ENCODE data around the gene CREM. TPM values are rescaled to one million over a fixed set of nuclear protein-coding genes. Genes with fewer than 3 reads are reported as not detected.
A peak's percentile ranks its signal among the peaks of the same experiment; 100 is the strongest.
"Not testable (repeated sequence)": the region's sequence is repeated elsewhere in the genome, so short reads cannot be mapped to it uniquely, and the experiment has no call there.

CREM gene
- total RNA-seq (10 to 100 TPM; 26.8 to 44.7 TPM), polyA plus RNA-seq (10 to 100 TPM; 32.6 to 44.0 TPM)
- long read RNA-seq, donor 1, transcript CREM-218 (3 exons, 1,416 nt): major isoform, 5 of 13 reads
- long read RNA-seq, donor 1, partial matches to known transcripts: 0 of 13 reads
- long read RNA-seq, donor 1, other reads (novel, unspliced or antisense): 0 of 13 reads
- long read RNA-seq, donor 2, partial matches to known transcripts: 0 of 6 reads
- long read RNA-seq, donor 2, other reads (novel, unspliced or antisense): 0 of 6 reads
- long read RNA-seq, donor 3, partial matches to known transcripts: 0 of 9 reads
- long read RNA-seq, donor 3, other reads (novel, unspliced or antisense): 0 of 9 reads
- long read RNA-seq, donor 4, partial matches to known transcripts: 0 of 6 reads
- long read RNA-seq, donor 4, other reads (novel, unspliced or antisense): 0 of 6 reads
- long read RNA-seq, donor 5, partial matches to known transcripts: 0 of 9 reads
- long read RNA-seq, donor 5, other reads (novel, unspliced or antisense): 0 of 9 reads

DNA sequence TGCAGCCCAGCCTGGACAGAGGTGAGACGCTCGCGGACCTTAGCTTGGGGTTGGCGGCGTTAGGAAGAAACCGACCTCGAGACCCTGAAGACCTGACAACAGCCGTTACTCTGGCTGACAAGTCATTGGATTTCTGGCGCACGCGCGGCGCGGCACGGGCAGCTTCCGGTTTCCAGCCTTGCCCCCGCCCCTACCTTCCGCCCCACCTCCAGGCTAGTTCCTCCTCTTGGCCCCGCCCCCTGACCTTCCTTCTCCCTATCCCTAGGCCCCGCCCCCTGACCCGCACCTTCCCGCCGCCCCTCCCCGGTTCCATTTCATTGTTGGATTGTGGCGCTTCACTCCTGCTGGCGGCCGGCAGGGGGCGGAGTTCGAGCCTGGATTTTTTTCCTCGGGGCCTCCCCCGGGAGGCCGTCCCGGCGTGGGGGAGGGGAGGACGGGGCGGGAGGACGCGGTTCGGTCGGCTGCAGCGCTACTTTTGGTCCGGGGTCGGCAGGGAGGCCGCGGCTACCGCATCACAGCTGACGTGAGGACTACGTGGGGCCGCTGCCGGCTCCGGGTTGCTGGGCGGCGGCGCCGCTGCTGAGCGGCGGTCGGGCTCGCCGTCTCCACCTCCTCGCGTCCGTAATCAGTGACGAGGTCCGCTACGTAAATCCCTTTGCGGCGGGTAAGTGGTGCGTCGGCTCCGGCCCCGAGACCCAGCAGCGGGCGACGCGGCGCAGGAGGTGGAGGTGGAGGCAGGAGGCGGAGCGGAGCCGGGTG, at the start of gene CREM:
Gene CREM, plus strand, starts transcription at position 317 of the 759 bp plus-strand sequence. CDS start 10,990 bp downstream, outside the sequence.
- peaks cover 0 to 17% (median 8%) of the 10 kb centered on the region in 5 donors for H3K4me1 ChIP-seq (ENCODE audit: control insufficient read depth in 5 of 5, insufficient read depth in 5 of 5, low read length in 5 of 5)
- no peaks in the 10 kb centered on the region for H3K36me3 ChIP-seq (ENCODE audit: control insufficient read depth in 4 of 4, insufficient read depth in 4 of 4, low read length in 4 of 4)
- peak within 1 kb of the TSS; percentile 100 for H3K27ac ChIP-seq (ENCODE audit: low read depth in 1 of 2, low read length in 1 of 2)
- TF ChIP-seq, protein P1, sequence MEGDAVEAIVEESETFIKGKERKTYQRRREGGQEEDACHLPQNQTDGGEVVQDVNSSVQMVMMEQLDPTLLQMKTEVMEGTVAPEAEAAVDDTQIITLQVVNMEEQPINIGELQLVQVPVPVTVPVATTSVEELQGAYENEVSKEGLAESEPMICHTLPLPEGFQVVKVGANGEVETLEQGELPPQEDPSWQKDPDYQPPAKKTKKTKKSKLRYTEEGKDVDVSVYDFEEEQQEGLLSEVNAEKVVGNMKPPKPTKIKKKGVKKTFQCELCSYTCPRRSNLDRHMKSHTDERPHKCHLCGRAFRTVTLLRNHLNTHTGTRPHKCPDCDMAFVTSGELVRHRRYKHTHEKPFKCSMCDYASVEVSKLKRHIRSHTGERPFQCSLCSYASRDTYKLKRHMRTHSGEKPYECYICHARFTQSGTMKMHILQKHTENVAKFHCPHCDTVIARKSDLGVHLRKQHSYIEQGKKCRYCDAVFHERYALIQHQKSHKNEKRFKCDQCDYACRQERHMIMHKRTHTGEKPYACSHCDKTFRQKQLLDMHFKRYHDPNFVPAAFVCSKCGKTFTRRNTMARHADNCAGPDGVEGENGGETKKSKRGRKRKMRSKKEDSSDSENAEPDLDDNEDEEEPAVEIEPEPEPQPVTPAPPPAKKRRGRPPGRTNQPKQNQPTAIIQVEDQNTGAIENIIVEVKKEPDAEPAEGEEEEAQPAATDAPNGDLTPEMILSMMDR (IDR thresholded peaks at IDR 0.05; ENCODE audit: control extremely low read depth, extremely low read depth): peak; percentile 38
- H3K27me3 ChIP-seq (ENCODE audit: control insufficient read depth in 3 of 3, insufficient read depth in 3 of 3, low read length in 2 of 3): no peaks in the 10 kb centered on the region
- H3K4me3 ChIP-seq: peak within 1 kb of the TSS; percentile 87
- H3K9me3 ChIP-seq (ENCODE audit: control insufficient read depth in 4 of 4, insufficient read depth in 3 of 4, low read length in 3 of 4): no peaks in the 10 kb centered on the region
- ATAC-seq (ENCODE audit: insufficient read depth, low FRiP score) (peak; percentile 97), DNase-seq (peak; percentile 98 to 99 (median 98))
- 0 to 1% methylated on average over 72 to 80 of the region's 80 CpGs for WGBS, 2 donors
- peak within 1 kb of the TSS; percentile 90 to 96 for H3K9ac ChIP-seq (ENCODE audit: insufficient read depth in 1 of 2, low read length in 2 of 2)

DNA sequence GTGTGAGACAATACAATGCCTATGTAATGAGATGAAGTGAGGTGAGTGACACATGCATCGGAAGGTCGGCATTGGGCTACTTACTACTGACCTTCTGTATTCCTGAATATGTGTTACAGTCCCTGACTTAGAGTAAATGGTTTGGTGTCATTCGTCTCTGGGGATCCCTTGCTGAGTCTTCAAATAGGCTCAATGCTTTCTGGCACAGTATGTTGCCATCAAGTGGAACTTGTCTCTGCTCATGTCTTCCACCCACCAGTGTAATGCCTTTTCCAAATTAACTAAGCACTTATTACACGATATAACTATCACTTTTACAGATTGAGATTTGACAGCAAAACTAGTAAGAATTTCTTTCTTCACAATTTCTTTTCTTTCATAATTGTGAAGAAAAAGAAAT, 47.4 kb upstream of the CREM start:
- Histone ChIP-seq H3K9ac (ENCODE audit: insufficient read depth in 1 of 2, low read length in 2 of 2) (no peak overlapping the region), H3K36me3 (ENCODE audit: control insufficient read depth in 4 of 4, insufficient read depth in 4 of 4, low read length in 4 of 4) (peaks cover 0 to 6% (median 0%) of the 10 kb centered on the region in 4 donors), H3K4me3 (no peak overlapping the region), H3K27ac (ENCODE audit: low read depth in 1 of 2, low read length in 1 of 2) (no peak overlapping the region), H3K27me3 (ENCODE audit: control insufficient read depth in 3 of 3, insufficient read depth in 3 of 3, low read length in 2 of 3) (no peaks in the 10 kb centered on the region), H3K9me3 (ENCODE audit: control insufficient read depth in 4 of 4, insufficient read depth in 3 of 4, low read length in 3 of 4) (no peaks in the 10 kb centered on the region), H3K4me1 (ENCODE audit: control insufficient read depth in 5 of 5, insufficient read depth in 5 of 5, low read length in 5 of 5) (peaks cover 0 to 4% (median 0%) of the 10 kb centered on the region in 5 donors)
- DNase-seq (no peak), ATAC-seq (ENCODE audit: insufficient read depth, low FRiP score) (no peak)
- WGBS, 2 donors: 95 to 97% methylated on average over 4 of the region's 4 CpGs
- TF ChIP-seq, protein P1 (IDR thresholded peaks at IDR 0.05; ENCODE audit: control extremely low read depth, extremely low read depth): no peak

DNA sequence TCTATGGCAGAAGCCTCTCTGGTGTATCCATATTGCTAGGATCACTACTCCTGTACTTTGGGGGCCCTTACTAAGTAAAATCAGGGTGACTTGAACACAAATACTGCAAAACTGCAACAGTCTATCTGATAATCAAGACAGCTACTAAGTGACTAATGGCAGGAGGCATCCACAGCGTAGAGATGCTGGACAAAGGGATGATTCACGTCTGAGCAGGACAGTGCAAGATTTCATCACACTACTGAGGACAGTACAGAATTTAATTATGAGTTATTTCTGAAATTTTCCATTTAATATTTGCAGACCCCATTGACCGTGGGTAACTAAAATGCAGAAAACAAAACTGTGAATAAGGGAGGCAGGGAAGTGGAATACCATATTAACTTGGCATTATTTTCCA, 46.9 kb upstream of the CREM start:
- TF ChIP-seq, protein P1 (IDR thresholded peaks at IDR 0.05; ENCODE audit: control extremely low read depth, extremely low read depth): no peak
- Histone ChIP-seq H3K4me3 (no peak overlapping the region), H3K27me3 (ENCODE audit: control insufficient read depth in 3 of 3, insufficient read depth in 3 of 3, low read length in 2 of 3) (no peaks in the 10 kb centered on the region), H3K9me3 (ENCODE audit: control insufficient read depth in 4 of 4, insufficient read depth in 3 of 4, low read length in 3 of 4) (no peaks in the 10 kb centered on the region), H3K27ac (ENCODE audit: low read depth in 1 of 2, low read length in 1 of 2) (no peak overlapping the region), H3K9ac (ENCODE audit: insufficient read depth in 1 of 2, low read length in 2 of 2) (no peak overlapping the region), H3K36me3 (ENCODE audit: control insufficient read depth in 4 of 4, insufficient read depth in 4 of 4, low read length in 4 of 4) (peaks cover 0 to 6% (median 0%) of the 10 kb centered on the region in 4 donors), H3K4me1 (ENCODE audit: control insufficient read depth in 5 of 5, insufficient read depth in 5 of 5, low read length in 5 of 5) (peaks cover 0 to 4% (median 0%) of the 10 kb centered on the region in 5 donors)
- ATAC-seq (ENCODE audit: insufficient read depth, low FRiP score) (peak; percentile 41), DNase-seq (no peak)
- WGBS, 2 donors: 84% methylated on average over 3 of the region's 3 CpGs

DNA sequence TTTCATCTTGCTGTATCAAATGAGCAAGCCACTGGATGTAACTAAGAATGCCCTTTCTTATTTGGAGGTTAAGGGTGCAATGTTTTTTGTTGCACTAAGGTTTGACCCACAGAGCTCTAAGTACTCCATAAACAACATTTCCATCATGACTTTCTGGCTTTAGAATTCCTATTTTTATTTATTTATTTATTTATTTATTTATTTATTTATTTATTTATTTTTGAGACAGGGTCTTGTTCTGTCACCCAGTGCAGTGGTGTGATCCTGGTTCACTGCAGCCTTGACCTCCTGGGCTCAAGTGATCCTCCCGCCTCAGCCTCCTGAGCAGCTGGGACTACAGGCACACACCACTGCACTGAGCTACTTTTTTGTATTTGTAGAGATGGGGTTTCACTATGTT, 46.4 kb upstream of the CREM start:
- 95 to 98% methylated on average over 1 of the region's 1 CpG for WGBS, 2 donors
- not testable (repeated sequence) for H3K4me3 ChIP-seq; ATAC-seq (ENCODE audit: insufficient read depth, low FRiP score); H3K9me3 ChIP-seq (ENCODE audit: control insufficient read depth in 4 of 4, insufficient read depth in 3 of 4, low read length in 3 of 4); H3K9ac ChIP-seq (ENCODE audit: insufficient read depth in 1 of 2, low read length in 2 of 2); DNase-seq; H3K27me3 ChIP-seq (ENCODE audit: control insufficient read depth in 3 of 3, insufficient read depth in 3 of 3, low read length in 2 of 3); H3K4me1 ChIP-seq (ENCODE audit: control insufficient read depth in 5 of 5, insufficient read depth in 5 of 5, low read length in 5 of 5); H3K27ac ChIP-seq (ENCODE audit: low read depth in 1 of 2, low read length in 1 of 2); H3K36me3 ChIP-seq (ENCODE audit: control insufficient read depth in 4 of 4, insufficient read depth in 4 of 4, low read length in 4 of 4)
